Measurements from ENCODE around the gene UCKL1. TPM values are rescaled to one million over a fixed set of nuclear protein-coding genes. Genes with fewer than 3 reads are reported as not detected.

Gene UCKL1
- total RNA-seq, 1 experiment from 2014 or later, result 47.4 TPM

- BruUV-seq (replicated peaks), result no TSS peak
- TF ChIP-seq CTCF (IDR thresholded peaks at IDR 0.05) (no peak), SIN3A (IDR thresholded peaks at IDR 0.05; ENCODE audit: borderline replicate concordance, insufficient read depth, low read depth, low read length) (no peak), POLR2AphosphoS5 (IDR thresholded peaks at IDR 0.05; ENCODE audit: low read depth, low read length) (no peak), TCF7L2 (IDR thresholded peaks at IDR 0.05; ENCODE audit: low read depth, low read length) (no peak), REST (IDR thresholded peaks at IDR 0.05; ENCODE audit: insufficient read depth in 1 of 2, low read depth in 2 of 2, low read length in 1 of 2) (no peak)
- no peaks in the 10 kb centered on the region; the same call in 1 of the 2 replicates for H3K36me3 ChIP-seq (ENCODE audit: control insufficient read depth, insufficient read depth, low read length)
- H3K27ac ChIP-seq (ENCODE audit: low read length), result peak overlapping the region; percentile 68; the same call in 1 of the 2 replicates
- DNase-seq (ENCODE audit: low read depth, low spot score) (no peak), ATAC-seq (no peak)
- no peaks in the 10 kb centered on the region for H3K27me3 ChIP-seq (ENCODE audit: control insufficient read depth, insufficient read depth, low read length)
- ChIA-PET POLR2A (no interaction called here), CTCF (no interaction called here)
- peak overlapping the region; percentile 58 to 59 for H3K4me3 ChIP-seq (ENCODE audit: low read depth in 2 of 2, low read length in 2 of 2)
- intact Hi-C loops (cut with micrococcal nuclease; ENCODE audit: unreplicated experiment), result no loop called here
- H3K4me1 ChIP-seq (ENCODE audit: control insufficient read depth, insufficient read depth, low read length), result peaks cover 10% of the 10 kb centered on the region
- in situ Hi-C loops (cut with HindIII; ENCODE audit: low pct_unique_long_range_greater_than_20kb, low sequenced_read_pairs), result no loop called here
- no peaks in the 10 kb centered on the region for H3K9me3 ChIP-seq (ENCODE audit: control insufficient read depth, insufficient read depth, low read depth, low read length)
Measured at GRCh38 chr20:63968136-63968927, 12.1 kb upstream of the UCKL1 start.

GRCh38 chr20:63967330-63968135 lies 11.3 kb upstream of the UCKL1 start:
- BruUV-seq (replicated peaks), result no TSS peak
- no peak for ATAC-seq
- in situ Hi-C loops (cut with HindIII; ENCODE audit: low pct_unique_long_range_greater_than_20kb, low sequenced_read_pairs), result no loop called here
- H3K36me3 ChIP-seq (ENCODE audit: control insufficient read depth, insufficient read depth, low read length), result no peaks in the 10 kb centered on the region; the same call in 1 of the 2 replicates
- ChIA-PET POLR2A (no interaction called here), CTCF (no interaction called here)
- intact Hi-C loops (cut with micrococcal nuclease; ENCODE audit: unreplicated experiment), result no loop called here
- H3K4me1 ChIP-seq (ENCODE audit: control insufficient read depth, insufficient read depth, low read length), result peaks cover 10% of the 10 kb centered on the region
- TF ChIP-seq SIN3A (IDR thresholded peaks at IDR 0.05; ENCODE audit: borderline replicate concordance, insufficient read depth, low read depth, low read length) (no peak), POLR2AphosphoS5 (IDR thresholded peaks at IDR 0.05; ENCODE audit: low read depth, low read length) (no peak), TCF7L2 (IDR thresholded peaks at IDR 0.05; ENCODE audit: low read depth, low read length) (no peak), REST (IDR thresholded peaks at IDR 0.05; ENCODE audit: insufficient read depth in 1 of 2, low read depth in 2 of 2, low read length in 1 of 2) (no peak), CTCF (IDR thresholded peaks at IDR 0.05) (no peak)
- no peaks in the 10 kb centered on the region for H3K27me3 ChIP-seq (ENCODE audit: control insufficient read depth, insufficient read depth, low read length)
- H3K27ac ChIP-seq (ENCODE audit: low read length), result no peak overlapping the region
- H3K9me3 ChIP-seq (ENCODE audit: control insufficient read depth, insufficient read depth, low read depth, low read length), result no peaks in the 10 kb centered on the region
- no peak for DNase-seq (ENCODE audit: low read depth, low spot score)
- H3K4me3 ChIP-seq (ENCODE audit: low read depth in 2 of 2, low read length in 2 of 2), result no peak overlapping the region
